WTC11 (cell line): ENCODE measurements around the gene STXBP1. TPM values are rescaled to one million over a fixed set of nuclear protein-coding genes. Genes with fewer than 3 reads are reported as not detected.
A peak's percentile ranks its signal among the peaks of the same experiment; 100 is the strongest.

Experiments used
- ATAC-seq: fragments of 200-7000 bp; cut with Tn5 transposase; 2 replicates; pipeline ENCODE4 v1.10.0; 2021; ENCODE audit warnings: mild to moderate bottlenecking, moderate library complexity
- CTCF ChIA-PET: fragments of 300-600 bp; sonication (Branson Sonifier 250); formaldehyde crosslinking; loops from one replicate; lab custom pipeline; 2021; ENCODE audit warnings: antibody characterized with exemption; lab: Charles Lee
- POLR2A ChIA-PET: fragments of 350-600 bp; sonication (Branson Sonifier 250); formaldehyde crosslinking; loops from one replicate; lab custom pipeline; 2021; ENCODE audit warnings: antibody characterized with exemption; lab: Charles Lee
- DNase-seq: peaks from one replicate; pipeline ENCODE4 v3.0.0; 2021; ENCODE audit warnings: low spot score
- H3K27ac Mint-ChIP-seq: 2 replicates; pipeline ENCODE4 v1.8.0; 2021; ENCODE audit warnings: mixed read lengths
- H3K27me3 Mint-ChIP-seq: 2 replicates; pipeline ENCODE4 v1.8.0; 2021; ENCODE audit warnings: low read depth, mild to moderate bottlenecking, moderate library complexity, mixed read lengths
- H3K36me3 Mint-ChIP-seq: 2 replicates; pipeline ENCODE4 v1.8.0; 2021; ENCODE audit warnings: mixed read lengths
- H3K4me1 Mint-ChIP-seq: 2 replicates; pipeline ENCODE4 v1.8.0; 2022; ENCODE audit warnings: mixed read lengths
- H3K4me3 Mint-ChIP-seq: 2 replicates; pipeline ENCODE4 v1.8.0; 2021; ENCODE audit warnings: mild to moderate bottlenecking, moderate library complexity, mixed read lengths
- H3K9me3 Mint-ChIP-seq: 2 replicates; pipeline ENCODE4 v1.8.0; 2021; ENCODE audit warnings: mixed read lengths
- EMX1 ChIP-seq: fragments of 250-450 bp; sonication (Bioruptor Pico); IDR thresholded peaks from 2 replicates; pipeline ENCODE4 v1.8.0; 2021; ENCODE audit warnings: mild to moderate bottlenecking
- ETV6 ChIP-seq: sonication (generic); formaldehyde crosslinking; IDR thresholded peaks from 2 replicates; pipeline ENCODE4 v1.8.1; 2022; ENCODE audit warnings: mild to moderate bottlenecking, missing genetic modification reagents
- GRHL2 ChIP-seq: fragments of 250-450 bp; sonication (Bioruptor Pico); IDR thresholded peaks from 2 replicates; pipeline ENCODE4 v1.8.0; 2022; ENCODE audit warnings: mild to moderate bottlenecking, moderate library complexity; ENCODE audit not compliant: insufficient replicate concordance, severe bottlenecking
- IRF2 ChIP-seq: sonication (generic); formaldehyde crosslinking; IDR thresholded peaks from 2 replicates; pipeline ENCODE4 v1.8.0; 2022; ENCODE audit warnings: low read depth, missing genetic modification reagents, borderline replicate concordance
- KAT7 ChIP-seq: sonication (generic); formaldehyde crosslinking; IDR thresholded peaks from 2 replicates; pipeline ENCODE4 v1.8.1; 2023; ENCODE audit warnings: missing genetic modification reagents, mild to moderate bottlenecking, borderline replicate concordance
- MAX ChIP-seq: sonication (generic); formaldehyde crosslinking; IDR thresholded peaks from 2 replicates; pipeline ENCODE4 v1.8.0; 2022; ENCODE audit warnings: mild to moderate bottlenecking, missing genetic modification reagents
- PRRX2 ChIP-seq: fragments of 250-450 bp; sonication (Bioruptor Pico); IDR thresholded peaks from 2 replicates; pipeline ENCODE4 v1.8.0; 2021; ENCODE audit warnings: mild to moderate bottlenecking
- SMAD4 ChIP-seq: sonication (generic); formaldehyde crosslinking; IDR thresholded peaks from 2 replicates; pipeline ENCODE4 v1.8.0; 2022; ENCODE audit warnings: mild to moderate bottlenecking, missing genetic modification reagents
- TCF7 ChIP-seq: sonication (generic); formaldehyde crosslinking; IDR thresholded peaks from 2 replicates; pipeline ENCODE4 v1.8.0; 2022; ENCODE audit warnings: mild to moderate bottlenecking, low read depth, missing genetic modification reagents, moderate library complexity
- TEAD1 ChIP-seq: sonication (generic); formaldehyde crosslinking; IDR thresholded peaks from 2 replicates; pipeline ENCODE4 v1.8.0; 2022; ENCODE audit warnings: mild to moderate bottlenecking, missing genetic modification reagents
- ZBTB21 ChIP-seq: sonication (generic); formaldehyde crosslinking; IDR thresholded peaks from 2 replicates; pipeline ENCODE4 v1.8.1; 2023; ENCODE audit warnings: mild to moderate bottlenecking, missing genetic modification reagents, borderline replicate concordance
- ZBTB43 ChIP-seq: sonication (generic); formaldehyde crosslinking; IDR thresholded peaks from 2 replicates; pipeline ENCODE4 v1.8.1; 2023; ENCODE audit warnings: mild to moderate bottlenecking, missing genetic modification reagents
- ZNF121 ChIP-seq: sonication (generic); formaldehyde crosslinking; IDR thresholded peaks from 2 replicates; pipeline ENCODE4 v1.8.0; 2023; ENCODE audit warnings: missing genetic modification reagents
- ZNF263 ChIP-seq: sonication (generic); formaldehyde crosslinking; IDR thresholded peaks from 2 replicates; pipeline ENCODE4 v1.8.1; 2022; ENCODE audit warnings: low read depth, mild to moderate bottlenecking, moderate library complexity, missing genetic modification reagents
- total RNA-seq: library from RNA; stranded (reverse); gene quantifications from 3 replicates; pipeline ENCODE4 v1.2.3, GENCODE V29; 2021
- TF ChIP-seq, protein P1 (sequence below): fragments of 200-600 bp; IDR thresholded peaks from 2 replicates; pipeline ENCODE4 v1.8.0; 2022; ENCODE audit warnings: antibody characterized with exemption
- TF ChIP-seq, protein P2 (sequence below): sonication (generic); formaldehyde crosslinking; IDR thresholded peaks from 2 replicates; pipeline ENCODE4 v1.8.1; 2023; ENCODE audit warnings: mild to moderate bottlenecking, missing genetic modification reagents, moderate library complexity
- TF ChIP-seq, protein P3 (sequence below): sonication (generic); formaldehyde crosslinking; IDR thresholded peaks from 2 replicates; pipeline ENCODE4 v1.8.1; 2022; ENCODE audit warnings: low read depth, mild to moderate bottlenecking, moderate library complexity, missing genetic modification reagents, borderline replicate concordance

STXBP1 gene
- total RNA-seq, 1 experiment from 2014 or later, result 37.1 TPM

GRCh38 chr9:127595611-127596010 lies 16.5 kb upstream of the STXBP1 start:
- no peak for TF ChIP-seq PRRX2 (CRISPR knock-in tag)
- no peak for TF ChIP-seq TEAD1
- no peak for TF ChIP-seq IRF2
- no peak for TF ChIP-seq ZBTB21 (CRISPR knock-in tag)
- no peak for TF ChIP-seq TCF7 (CRISPR knock-in tag)
- TF ChIP-seq, protein P1, sequence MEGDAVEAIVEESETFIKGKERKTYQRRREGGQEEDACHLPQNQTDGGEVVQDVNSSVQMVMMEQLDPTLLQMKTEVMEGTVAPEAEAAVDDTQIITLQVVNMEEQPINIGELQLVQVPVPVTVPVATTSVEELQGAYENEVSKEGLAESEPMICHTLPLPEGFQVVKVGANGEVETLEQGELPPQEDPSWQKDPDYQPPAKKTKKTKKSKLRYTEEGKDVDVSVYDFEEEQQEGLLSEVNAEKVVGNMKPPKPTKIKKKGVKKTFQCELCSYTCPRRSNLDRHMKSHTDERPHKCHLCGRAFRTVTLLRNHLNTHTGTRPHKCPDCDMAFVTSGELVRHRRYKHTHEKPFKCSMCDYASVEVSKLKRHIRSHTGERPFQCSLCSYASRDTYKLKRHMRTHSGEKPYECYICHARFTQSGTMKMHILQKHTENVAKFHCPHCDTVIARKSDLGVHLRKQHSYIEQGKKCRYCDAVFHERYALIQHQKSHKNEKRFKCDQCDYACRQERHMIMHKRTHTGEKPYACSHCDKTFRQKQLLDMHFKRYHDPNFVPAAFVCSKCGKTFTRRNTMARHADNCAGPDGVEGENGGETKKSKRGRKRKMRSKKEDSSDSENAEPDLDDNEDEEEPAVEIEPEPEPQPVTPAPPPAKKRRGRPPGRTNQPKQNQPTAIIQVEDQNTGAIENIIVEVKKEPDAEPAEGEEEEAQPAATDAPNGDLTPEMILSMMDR, result no peak
- no peak for TF ChIP-seq ETV6 (CRISPR knock-in tag)
- TF ChIP-seq, protein P2, sequence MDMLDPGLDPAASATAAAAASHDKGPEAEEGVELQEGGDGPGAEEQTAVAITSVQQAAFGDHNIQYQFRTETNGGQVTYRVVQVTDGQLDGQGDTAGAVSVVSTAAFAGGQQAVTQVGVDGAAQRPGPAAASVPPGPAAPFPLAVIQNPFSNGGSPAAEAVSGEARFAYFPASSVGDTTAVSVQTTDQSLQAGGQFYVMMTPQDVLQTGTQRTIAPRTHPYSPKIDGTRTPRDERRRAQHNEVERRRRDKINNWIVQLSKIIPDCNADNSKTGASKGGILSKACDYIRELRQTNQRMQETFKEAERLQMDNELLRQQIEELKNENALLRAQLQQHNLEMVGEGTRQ (CRISPR knock-in tag), result no peak
- TF ChIP-seq KAT7 (CRISPR knock-in tag), result no peak
- no peak for TF ChIP-seq EMX1
- TF ChIP-seq ZNF263 (CRISPR knock-in tag), result no peak
- no peak for TF ChIP-seq GRHL2 (CRISPR knock-in tag)
- TF ChIP-seq MAX (CRISPR knock-in tag), result no peak
- no peak for TF ChIP-seq ZBTB43 (CRISPR knock-in tag)
- POLR2A ChIA-PET, result interaction anchor here (0.5 kb wide), 1 partner anchor 114 kb away, joined by 3 read pairs; no protein-coding TSS in a partner anchor
- H3K4me3 Mint-ChIP-seq, result no peak overlapping the region
- H3K27ac Mint-ChIP-seq, result no peak overlapping the region
- no peaks in the 10 kb centered on the region for H3K27me3 Mint-ChIP-seq
- DNase-seq (no peak), ATAC-seq (no peak)
- H3K36me3 Mint-ChIP-seq, result no peaks in the 10 kb centered on the region
- no peaks in the 10 kb centered on the region for H3K9me3 Mint-ChIP-seq
- CTCF ChIA-PET, result interaction anchor here (1.4 to 2.6 kb wide), 3 partner anchors 92 to 139 kb away, joined by 3 to 13 read pairs (median 11); partner anchors contain the start of genes CFAP157 and TOR2A
- H3K4me1 Mint-ChIP-seq, result peaks cover 10% of the 10 kb centered on the region

DNA sequence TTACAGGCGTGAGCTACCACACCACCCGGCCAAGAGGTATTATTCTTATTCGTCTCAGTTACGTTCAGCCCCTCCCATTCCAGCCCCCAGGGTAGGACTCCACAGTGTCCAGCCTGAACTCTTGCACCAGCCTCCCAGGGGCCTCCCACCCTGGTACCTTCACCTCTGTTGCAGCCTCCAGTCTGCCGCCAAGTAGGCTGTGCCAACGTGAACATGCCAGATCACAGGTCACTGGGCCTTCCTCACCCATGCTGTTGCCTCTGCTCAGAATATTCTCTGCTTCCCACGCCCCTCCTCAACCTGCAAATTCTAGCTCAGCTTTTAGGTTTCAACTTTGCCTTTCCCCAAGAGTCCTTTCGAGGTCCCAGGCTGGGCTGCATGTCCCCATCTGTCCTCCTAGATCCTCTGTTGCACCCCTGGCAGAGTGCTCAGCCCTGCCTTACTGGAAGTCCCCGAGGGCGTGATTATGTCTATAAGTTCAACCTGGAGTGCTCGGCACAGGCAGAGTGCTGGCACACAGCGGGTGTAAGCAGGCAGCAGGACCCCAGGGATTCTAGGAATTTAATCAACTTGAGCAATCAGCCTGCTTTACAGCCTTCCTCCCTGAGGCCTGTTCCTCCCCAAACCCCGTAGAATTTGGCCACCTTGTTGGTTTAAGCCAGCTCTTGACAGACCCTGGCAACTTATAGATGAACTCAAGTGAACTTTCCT lies 13.1 kb upstream of the STXBP1 start:
- Mint-ChIP-seq H3K4me1 (peaks cover 10% of the 10 kb centered on the region), H3K9me3 (no peaks in the 10 kb centered on the region), H3K4me3 (no peak overlapping the region), H3K27me3 (no peaks in the 10 kb centered on the region), H3K36me3 (no peaks in the 10 kb centered on the region), H3K27ac (0 out of 2 replicates have a peak overlapping the region, but pooled peaks have one; percentile 28)
- ChIA-PET CTCF (interaction anchor here (0.7 to 1.6 kb wide), 4 partner anchors 10 to 136 kb away, joined by 3 to 5 read pairs (median 4); partner anchors contain the start of gene TOR2A), POLR2A (no interaction called here)
- TF ChIP-seq ZNF121, result no peak
- no peak for TF ChIP-seq SMAD4 (CRISPR knock-in tag)
- TF ChIP-seq IRF2, result no peak
- ATAC-seq (peak; percentile 57; the same call in 1 of the 2 replicates), DNase-seq (no peak)

DNA sequence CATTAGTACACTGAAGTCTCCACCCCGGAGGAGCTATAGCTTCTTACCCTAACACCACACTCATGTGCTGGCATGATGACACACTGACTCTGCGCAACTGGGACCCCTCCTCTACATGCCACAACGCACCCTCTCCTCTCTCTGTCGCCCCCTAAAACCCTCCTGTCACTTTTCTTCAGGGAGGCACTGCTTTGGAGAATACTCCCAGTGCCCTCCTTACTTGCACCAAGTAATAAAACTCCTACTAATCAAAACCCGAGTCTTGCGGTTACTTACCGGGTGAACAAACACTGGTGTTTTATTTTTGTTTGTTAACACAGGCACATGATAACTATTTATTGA lies 12.6 kb upstream of the STXBP1 start:
- TF ChIP-seq, protein P3, sequence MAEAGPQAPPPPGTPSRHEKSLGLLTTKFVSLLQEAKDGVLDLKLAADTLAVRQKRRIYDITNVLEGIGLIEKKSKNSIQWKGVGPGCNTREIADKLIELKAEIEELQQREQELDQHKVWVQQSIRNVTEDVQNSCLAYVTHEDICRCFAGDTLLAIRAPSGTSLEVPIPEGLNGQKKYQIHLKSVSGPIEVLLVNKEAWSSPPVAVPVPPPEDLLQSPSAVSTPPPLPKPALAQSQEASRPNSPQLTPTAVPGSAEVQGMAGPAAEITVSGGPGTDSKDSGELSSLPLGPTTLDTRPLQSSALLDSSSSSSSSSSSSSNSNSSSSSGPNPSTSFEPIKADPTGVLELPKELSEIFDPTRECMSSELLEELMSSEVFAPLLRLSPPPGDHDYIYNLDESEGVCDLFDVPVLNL (CRISPR knock-in tag), result no peak
- TF ChIP-seq, all 79 proteins: peak for 0
- Mint-ChIP-seq H3K36me3 (no peaks in the 10 kb centered on the region), H3K27ac (peak overlapping the region; percentile 28; the same call in 1 of the 2 replicates), H3K4me1 (peaks cover 10% of the 10 kb centered on the region), H3K4me3 (no peak overlapping the region), H3K9me3 (no peaks in the 10 kb centered on the region), H3K27me3 (no peaks in the 10 kb centered on the region)
- POLR2A ChIA-PET, result no interaction called here
- ATAC-seq (peak; percentile 32; the same call in 1 of the 2 replicates), DNase-seq (no peak)
- CTCF ChIA-PET, result interaction anchor here (0.7 to 1.6 kb wide), 3 partner anchors 35 to 135 kb away, joined by 3 to 5 read pairs (median 3); partner anchors contain the start of gene TOR2A
